Liver (tissue), 9 donors: ENCODE results near the gene INPP5B. TPM values are rescaled to one million over a fixed set of nuclear protein-coding genes. Genes with fewer than 3 reads are reported as not detected.

Experiments used
- DNase-seq: peaks from one replicate; pipeline ENCODE4 v3.0.0-alpha.2; 2017; ENCODE audit warnings: low spot score
- H3K27ac ChIP-seq, 2 donors: one replicate each; pipeline ENCODE4 v1.7.0; 2013; ENCODE audit warnings: inconsistent platforms in 2 of 2, low read length in 2 of 2, control low read depth in 1 of 2, low read depth in 1 of 2, mild to moderate bottlenecking in 1 of 2
- H3K27me3 ChIP-seq, 4 donors: one replicate each; pipeline versions ENCODE4 v1.6.1 to v1.7.0; 2013; ENCODE audit warnings: low read length in 3 of 4, inconsistent platforms in 1 of 4, mild to moderate bottlenecking in 1 of 4, moderate library complexity in 1 of 4; ENCODE audit not compliant: control insufficient read depth in 4 of 4, insufficient read depth in 4 of 4
- H3K36me3 ChIP-seq, 4 donors: one replicate each; pipeline versions ENCODE4 v1.6.1 to v1.7.0; 2013; ENCODE audit warnings: low read length in 3 of 4, mild to moderate bottlenecking in 3 of 4, low read depth in 1 of 4, moderate library complexity in 1 of 4; ENCODE audit not compliant: control insufficient read depth in 4 of 4, insufficient read depth in 3 of 4
- H3K4me1 ChIP-seq, 4 donors: one replicate each; pipeline versions ENCODE4 v1.6.1 to v1.7.0; 2013; ENCODE audit warnings: low read length in 3 of 4, mild to moderate bottlenecking in 3 of 4, moderate library complexity in 1 of 4; ENCODE audit not compliant: control insufficient read depth in 4 of 4, insufficient read depth in 4 of 4
- H3K4me3 ChIP-seq, 3 donors: one replicate each; pipeline versions ENCODE4 v1.6.1 to v1.7.0; 2013; ENCODE audit warnings: low read length in 3 of 3, control low read depth in 1 of 3, low read depth in 1 of 3, mild to moderate bottlenecking in 1 of 3
- H3K9ac ChIP-seq, 2 donors: one replicate each; pipeline ENCODE4 v1.7.0; 2013; ENCODE audit warnings: low read length in 2 of 2, mild to moderate bottlenecking in 2 of 2, moderate library complexity in 2 of 2, control low read depth in 1 of 2, low read depth in 1 of 2
- H3K9me3 ChIP-seq, 4 donors: one replicate each; pipeline versions ENCODE4 v1.6.1 to v1.7.0; 2013; ENCODE audit warnings: low read length in 3 of 4; ENCODE audit not compliant: control insufficient read depth in 4 of 4
- EGR1 ChIP-seq, 2 donors: IDR thresholded peaks; 2 replicates each; pipeline ENCODE4 v1.6.1; 2016 to 2018; ENCODE audit warnings: antibody characterized with exemption in 2 of 2, low read depth in 2 of 2
- FOXA1 ChIP-seq: IDR thresholded peaks from 2 replicates; pipeline ENCODE4 v1.6.1; 2016; ENCODE audit warnings: antibody characterized with exemption
- FOXA2 ChIP-seq: IDR thresholded peaks from 2 replicates; pipeline ENCODE4 v1.6.1; 2016; ENCODE audit warnings: antibody characterized with exemption
- GABPA ChIP-seq, 2 donors: IDR thresholded peaks in 1 of 2; conservative IDR thresholded peaks in 1 of 2; 2 replicates each; pipeline ENCODE4 v1.6.1; 2016; ENCODE audit warnings: antibody characterized with exemption in 2 of 2, mild to moderate bottlenecking in 1 of 2, moderate library complexity in 1 of 2
- HNF4A ChIP-seq, 2 donors: conservative IDR thresholded peaks; 2 replicates each; pipeline ENCODE4 v1.6.1; 2016; ENCODE audit warnings: antibody characterized with exemption in 2 of 2, mild to moderate bottlenecking in 2 of 2
- HNF4G ChIP-seq: IDR thresholded peaks from 2 replicates; pipeline ENCODE4 v1.6.1; 2016; ENCODE audit warnings: antibody characterized with exemption
- JUND ChIP-seq, 2 donors: IDR thresholded peaks; 2 replicates each; pipeline ENCODE4 v1.6.1; 2016; ENCODE audit warnings: antibody characterized with exemption in 2 of 2
- NR2F2 ChIP-seq: IDR thresholded peaks from 2 replicates; pipeline ENCODE4 v1.6.1; 2016; ENCODE audit warnings: antibody characterized with exemption
- RAD21 ChIP-seq, 2 donors: IDR thresholded peaks; 2 replicates each; pipeline ENCODE4 v1.6.1; 2016; ENCODE audit warnings: antibody characterized with exemption in 2 of 2, mild to moderate bottlenecking in 2 of 2
- RXRA ChIP-seq, 2 donors: IDR thresholded peaks; 2 replicates each; pipeline ENCODE4 v1.6.1; 2017 to 2018; ENCODE audit warnings: antibody characterized with exemption in 2 of 2, mild to moderate bottlenecking in 1 of 2
- SP1 ChIP-seq: IDR thresholded peaks from 2 replicates; pipeline ENCODE4 v1.6.1; 2018; ENCODE audit warnings: antibody characterized with exemption, mild to moderate bottlenecking
- TAF1 ChIP-seq: conservative IDR thresholded peaks from 2 replicates; pipeline ENCODE4 v1.6.1; 2016; ENCODE audit warnings: antibody characterized with exemption, mild to moderate bottlenecking
- YY1 ChIP-seq: IDR thresholded peaks from 2 replicates; pipeline ENCODE4 v1.6.1; 2016; ENCODE audit warnings: antibody characterized with exemption, mild to moderate bottlenecking
- WGBS: extraction: QIAGEN DNeasy Blood & Tissue Kit; methylation state at CpG from one replicate; pipeline ENCODE4 v1.1.7; 2013; 5-methylcytosine and 5-hydroxymethylcytosine counted together
- polyA plus RNA-seq, 2 donors: library from polyadenylated mRNA; stranded (reverse) in 1 of 2; unstranded in 1 of 2; fragments of 200-250 nt in 1 of 2; fragments of >200 nt in 1 of 2; fragmentation: Nextera tagmentation in 1 of 2; extraction: Ambion mirVana in 1 of 2; gene quantifications; one replicate each; pipeline versions ENCODE4 v1.2.1 to v1.2.3, GENCODE V29; 2013 to 2015
- total RNA-seq, 2 donors: library from RNA; depleted of rRNA; stranded (reverse); fragments of >200 nt; gene quantifications; one replicate each; pipeline ENCODE4 v1.2.3, GENCODE V29; 2014
- TF ChIP-seq, protein P1 (sequence below): IDR thresholded peaks from 2 replicates; pipeline ENCODE4 v1.6.1; 2016; ENCODE audit warnings: antibody characterized with exemption
- TF ChIP-seq, protein P2 (sequence below): IDR thresholded peaks from 2 replicates; pipeline ENCODE4 v1.6.1; 2016; ENCODE audit warnings: antibody characterized with exemption
- TF ChIP-seq, protein P3 (sequence below): IDR thresholded peaks from 2 replicates; pipeline ENCODE4 v1.6.1; 2016; ENCODE audit warnings: antibody characterized with exemption, mild to moderate bottlenecking
- donor health status: healthy.
- donor health status: healthy.
- donor health status: healthy.
- donor health status: healthy.
- donor health status: healthy.

The INPP5B gene
- total and polyA plus RNA-seq, 4 donors: 5.0 to 30.9 (median 13.6) TPM

DNA sequence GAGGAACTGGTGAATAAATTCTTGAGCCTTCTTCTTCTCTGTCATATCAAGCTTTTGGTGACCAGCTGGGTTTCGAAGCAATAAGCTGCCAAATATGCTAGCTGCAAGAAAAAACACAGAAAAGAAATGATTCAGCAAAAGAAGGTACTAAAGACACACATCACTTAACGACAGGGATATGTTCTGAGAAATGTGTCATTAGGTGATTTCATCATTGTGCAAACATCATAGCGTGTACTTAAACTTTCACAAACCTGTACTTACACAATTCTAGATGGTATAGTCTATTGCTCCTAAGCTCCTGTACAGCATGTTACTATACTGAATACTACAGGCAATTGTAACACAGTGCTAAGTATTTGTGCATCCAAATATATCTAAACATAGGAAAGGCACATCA, 84.5 kb downstream of the INPP5B start:
- no peak for DNase-seq
- Histone ChIP-seq H3K27me3 (no peaks in the 10 kb centered on the region), H3K4me3 (no peak overlapping the region), H3K9ac (no peak overlapping the region), H3K27ac (no peak overlapping the region), H3K4me1 (peaks cover 3 to 20% (median 17%) of the 10 kb centered on the region in 4 donors), H3K36me3 (peaks cover 3 to 52% (median 31%) of the 10 kb centered on the region in 4 donors), H3K9me3 (no peaks in the 10 kb centered on the region)
- no peak for TF ChIP-seq RAD21 (IDR thresholded peaks at IDR 0.05)
- TF ChIP-seq RXRA (IDR thresholded peaks at IDR 0.05): peak in 1 of 2 donors; percentile 26
- no peak for TF ChIP-seq HNF4G
- 48% methylated on average over 3 of the region's 3 CpGs for WGBS

DNA sequence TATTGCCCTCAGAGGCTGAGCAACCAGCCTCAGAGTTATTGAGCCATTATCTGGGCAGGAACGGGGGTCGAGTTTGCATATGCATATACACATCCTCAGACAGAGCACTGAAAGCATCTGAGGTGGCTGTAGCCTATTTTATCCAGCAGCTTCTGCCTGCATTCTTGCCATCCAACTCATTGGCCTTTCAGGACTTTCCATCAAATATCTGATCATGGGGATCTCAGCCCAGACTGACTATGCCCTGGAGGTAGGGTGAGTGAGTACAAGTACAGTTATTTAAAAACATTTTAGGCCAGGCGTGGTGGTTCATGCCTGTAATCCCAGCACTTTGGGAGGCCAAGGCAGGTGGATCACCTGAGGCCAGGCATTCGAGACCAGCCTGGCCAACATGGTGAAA, 85.7 kb downstream of the INPP5B start:
- Histone ChIP-seq H3K9ac (no peak overlapping the region), H3K4me1 (peaks cover 3 to 20% (median 17%) of the 10 kb centered on the region in 4 donors), H3K9me3 (no peaks in the 10 kb centered on the region), H3K27me3 (no peaks in the 10 kb centered on the region), H3K4me3 (no peak overlapping the region), H3K36me3 (peaks cover 3 to 44% (median 27%) of the 10 kb centered on the region in 4 donors), H3K27ac (no peak overlapping the region)
- TF ChIP-seq RAD21 (IDR thresholded peaks at IDR 0.05) (no peak), TAF1 (no peak), HNF4G (no peak), GABPA (IDR thresholded peaks at IDR 0.05 in 1 of 2, conservative IDR thresholded peaks at IDR 0.05 in 1 of 2) (no peak), JUND (IDR thresholded peaks at IDR 0.05) (no peak), FOXA1 (no peak), HNF4A (conservative IDR thresholded peaks at IDR 0.05) (no peak), YY1 (no peak), SP1 (no peak), FOXA2 (no peak)
- TF ChIP-seq, protein P1, sequence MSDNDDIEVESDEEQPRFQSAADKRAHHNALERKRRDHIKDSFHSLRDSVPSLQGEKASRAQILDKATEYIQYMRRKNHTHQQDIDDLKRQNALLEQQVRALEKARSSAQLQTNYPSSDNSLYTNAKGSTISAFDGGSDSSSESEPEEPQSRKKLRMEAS: no peak
- TF ChIP-seq, protein P2, sequence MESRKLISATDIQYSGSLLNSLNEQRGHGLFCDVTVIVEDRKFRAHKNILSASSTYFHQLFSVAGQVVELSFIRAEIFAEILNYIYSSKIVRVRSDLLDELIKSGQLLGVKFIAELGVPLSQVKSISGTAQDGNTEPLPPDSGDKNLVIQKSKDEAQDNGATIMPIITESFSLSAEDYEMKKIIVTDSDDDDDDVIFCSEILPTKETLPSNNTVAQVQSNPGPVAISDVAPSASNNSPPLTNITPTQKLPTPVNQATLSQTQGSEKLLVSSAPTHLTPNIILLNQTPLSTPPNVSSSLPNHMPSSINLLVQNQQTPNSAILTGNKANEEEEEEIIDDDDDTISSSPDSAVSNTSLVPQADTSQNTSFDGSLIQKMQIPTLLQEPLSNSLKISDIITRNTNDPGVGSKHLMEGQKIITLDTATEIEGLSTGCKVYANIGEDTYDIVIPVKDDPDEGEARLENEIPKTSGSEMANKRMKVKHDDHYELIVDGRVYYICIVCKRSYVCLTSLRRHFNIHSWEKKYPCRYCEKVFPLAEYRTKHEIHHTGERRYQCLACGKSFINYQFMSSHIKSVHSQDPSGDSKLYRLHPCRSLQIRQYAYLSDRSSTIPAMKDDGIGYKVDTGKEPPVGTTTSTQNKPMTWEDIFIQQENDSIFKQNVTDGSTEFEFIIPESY: no peak
- no peak for DNase-seq
- WGBS: 93% methylated on average over 4 of the region's 4 CpGs

DNA sequence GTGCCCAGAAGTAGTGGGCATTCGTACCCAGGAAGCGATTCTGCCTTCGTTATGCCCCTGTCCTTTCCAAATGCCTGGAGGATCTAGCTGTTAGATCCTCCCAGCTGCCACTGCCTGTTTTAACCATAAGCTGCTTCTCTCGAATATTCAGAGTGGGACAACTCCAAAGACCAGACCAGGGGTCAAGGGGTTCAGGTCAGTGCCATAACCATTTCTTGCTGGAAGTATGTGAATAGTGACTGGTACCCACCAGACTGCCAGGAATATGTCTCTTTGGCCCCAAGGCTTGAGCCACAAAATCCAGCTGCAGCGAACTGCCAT, 86.5 kb downstream of the INPP5B start:
- DNase-seq: no peak
- Histone ChIP-seq H3K27me3 (no peaks in the 10 kb centered on the region), H3K9me3 (no peaks in the 10 kb centered on the region), H3K27ac (peak overlapping the region; percentile 76 to 95), H3K4me3 (peak overlapping the region; percentile 45 to 97 (median 79)), H3K36me3 (peaks cover 3 to 37% (median 19%) of the 10 kb centered on the region in 4 donors), H3K4me1 (peaks cover 3 to 20% (median 17%) of the 10 kb centered on the region in 4 donors), H3K9ac (peak overlapping the region in 1 of 2 donors; percentile 74)
- TF ChIP-seq NR2F2 (no peak), EGR1 (IDR thresholded peaks at IDR 0.05; ENCODE audit: low read depth in 2 of 2) (no peak), FOXA1 (no peak), JUND (IDR thresholded peaks at IDR 0.05) (no peak), GABPA (IDR thresholded peaks at IDR 0.05 in 1 of 2, conservative IDR thresholded peaks at IDR 0.05 in 1 of 2) (no peak), FOXA2 (no peak), HNF4G (no peak), RAD21 (IDR thresholded peaks at IDR 0.05) (no peak)
- TF ChIP-seq, protein P3, sequence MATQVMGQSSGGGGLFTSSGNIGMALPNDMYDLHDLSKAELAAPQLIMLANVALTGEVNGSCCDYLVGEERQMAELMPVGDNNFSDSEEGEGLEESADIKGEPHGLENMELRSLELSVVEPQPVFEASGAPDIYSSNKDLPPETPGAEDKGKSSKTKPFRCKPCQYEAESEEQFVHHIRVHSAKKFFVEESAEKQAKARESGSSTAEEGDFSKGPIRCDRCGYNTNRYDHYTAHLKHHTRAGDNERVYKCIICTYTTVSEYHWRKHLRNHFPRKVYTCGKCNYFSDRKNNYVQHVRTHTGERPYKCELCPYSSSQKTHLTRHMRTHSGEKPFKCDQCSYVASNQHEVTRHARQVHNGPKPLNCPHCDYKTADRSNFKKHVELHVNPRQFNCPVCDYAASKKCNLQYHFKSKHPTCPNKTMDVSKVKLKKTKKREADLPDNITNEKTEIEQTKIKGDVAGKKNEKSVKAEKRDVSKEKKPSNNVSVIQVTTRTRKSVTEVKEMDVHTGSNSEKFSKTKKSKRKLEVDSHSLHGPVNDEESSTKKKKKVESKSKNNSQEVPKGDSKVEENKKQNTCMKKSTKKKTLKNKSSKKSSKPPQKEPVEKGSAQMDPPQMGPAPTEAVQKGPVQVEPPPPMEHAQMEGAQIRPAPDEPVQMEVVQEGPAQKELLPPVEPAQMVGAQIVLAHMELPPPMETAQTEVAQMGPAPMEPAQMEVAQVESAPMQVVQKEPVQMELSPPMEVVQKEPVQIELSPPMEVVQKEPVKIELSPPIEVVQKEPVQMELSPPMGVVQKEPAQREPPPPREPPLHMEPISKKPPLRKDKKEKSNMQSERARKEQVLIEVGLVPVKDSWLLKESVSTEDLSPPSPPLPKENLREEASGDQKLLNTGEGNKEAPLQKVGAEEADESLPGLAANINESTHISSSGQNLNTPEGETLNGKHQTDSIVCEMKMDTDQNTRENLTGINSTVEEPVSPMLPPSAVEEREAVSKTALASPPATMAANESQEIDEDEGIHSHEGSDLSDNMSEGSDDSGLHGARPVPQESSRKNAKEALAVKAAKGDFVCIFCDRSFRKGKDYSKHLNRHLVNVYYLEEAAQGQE: no peak
- TF ChIP-seq, protein P1: no peak
- WGBS: 23% methylated on average over 5 of the region's 5 CpGs
